GM18907 (cell line): Measurements from ENCODE around the gene STK31.
"Not testable (repeated sequence)": the region's sequence is repeated elsewhere in the genome, so short reads cannot be mapped to it uniquely, and the experiment has no call there.

Experiments
- ATAC-seq: cut with Tn5 transposase; IDR thresholded peaks from one replicate; pipeline ENCODE4 v1.9.1; 2021; ENCODE audit warnings: mild to moderate bottlenecking, moderate library complexity; ENCODE audit not compliant: unreplicated experiment

Gene STK31

GRCh38 chr7:23788843-23789242 is 78.8 kb downstream of the STK31 start:
- ATAC-seq = no peak

GRCh38 chr7:23791721-23792120 is 81.7 kb downstream of the STK31 start:
- ATAC-seq = no peak

- ATAC-seq = no peak
Observed at GRCh38 chr7:23802720-23803397, 92.8 kb downstream of the STK31 start.

GRCh38 chr7:23804707-23805106 is 94.7 kb downstream of the STK31 start:
- no peak for ATAC-seq

GRCh38 chr7:23808421-23808820 is 98.4 kb downstream of the STK31 start:
- ATAC-seq = no peak

- no peak for ATAC-seq
Observed at GRCh38 chr7:23810099-23810498, 100.1 kb downstream of the STK31 start.

- no peak for ATAC-seq
Observed at GRCh38 chr7:23811540-23811939, 101.5 kb downstream of the STK31 start.

- not testable (repeated sequence) for ATAC-seq
Observed at GRCh38 chr7:23828125-23828524, 118.1 kb downstream of the STK31 start.

- not testable (repeated sequence) for ATAC-seq
Observed at GRCh38 chr7:23832733-23833132, 122.7 kb downstream of the STK31 start.

GRCh38 chr7:23833405-23833804 is 123.4 kb downstream of the STK31 start:
- no peak for ATAC-seq

- ATAC-seq = not testable (repeated sequence)
Observed at GRCh38 chr7:23844837-23845236, 134.8 kb downstream of the STK31 start.

GRCh38 chr7:23852135-23852534 is 142.1 kb downstream of the STK31 start:
- ATAC-seq = no peak

GRCh38 chr7:23852988-23853387 is 143.0 kb downstream of the STK31 start:
- ATAC-seq = no peak

GRCh38 chr7:23863209-23863787 is 153.3 kb downstream of the STK31 start:
- ATAC-seq = no peak

GRCh38 chr7:23864973-23865372 is 155.0 kb downstream of the STK31 start:
- ATAC-seq = no peak

GRCh38 chr7:23873306-23873705 is 163.3 kb downstream of the STK31 start:
- ATAC-seq = no peak

- ATAC-seq = not testable (repeated sequence)
Observed at GRCh38 chr7:23876526-23876925, 166.5 kb downstream of the STK31 start.
